ENCODE results near the gene TMEM213.
"Not testable (repeated sequence)": the region's sequence is repeated elsewhere in the genome, so short reads cannot be mapped to it uniquely, and the experiment has no call there.

Gene TMEM213, protein sequence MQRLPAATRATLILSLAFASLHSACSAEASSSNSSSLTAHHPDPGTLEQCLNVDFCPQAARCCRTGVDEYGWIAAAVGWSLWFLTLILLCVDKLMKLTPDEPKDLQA

DNA sequence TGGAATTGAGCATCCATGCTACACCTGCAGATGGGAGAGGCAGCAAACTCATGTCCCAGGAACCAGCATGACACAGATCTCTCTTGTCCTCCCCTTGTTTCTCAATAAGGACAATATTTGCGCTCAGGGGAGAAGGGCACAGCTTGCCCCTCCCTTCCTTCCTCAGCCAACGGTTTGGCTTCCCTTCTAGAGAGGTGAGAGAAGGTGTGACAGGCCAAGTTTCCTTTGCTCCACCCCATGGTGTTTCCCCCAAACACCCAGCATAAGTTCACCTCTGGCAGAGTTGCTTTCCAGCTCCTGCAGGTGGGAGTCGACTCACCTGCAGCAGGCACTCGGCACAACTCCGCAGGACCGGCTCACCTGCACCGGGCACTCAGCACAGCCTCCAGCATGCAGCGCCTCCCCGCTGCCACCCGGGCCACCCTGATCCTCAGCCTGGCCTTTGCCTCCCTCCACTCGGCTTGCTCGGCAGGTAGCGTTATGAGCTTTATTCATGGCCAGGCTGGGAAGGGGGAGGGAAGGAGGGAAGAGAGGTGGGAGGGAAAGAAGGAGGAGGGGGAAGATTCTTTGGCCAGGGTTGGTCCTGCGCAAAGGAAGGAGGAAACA is at the start of gene TMEM213, which contains the start of gene ATP6V0A4:
Gene TMEM213, plus strand, starts transcription at position 280 of the 606 bp plus-strand sequence. Its CDS starts 111 bp downstream, at position 391.
Gene ATP6V0A4, minus strand, starts transcription at position 482 of the 606 bp plus-strand sequence. CDS start 26,949 bp downstream, outside the sequence.
- DNase-seq = no peak

DNA sequence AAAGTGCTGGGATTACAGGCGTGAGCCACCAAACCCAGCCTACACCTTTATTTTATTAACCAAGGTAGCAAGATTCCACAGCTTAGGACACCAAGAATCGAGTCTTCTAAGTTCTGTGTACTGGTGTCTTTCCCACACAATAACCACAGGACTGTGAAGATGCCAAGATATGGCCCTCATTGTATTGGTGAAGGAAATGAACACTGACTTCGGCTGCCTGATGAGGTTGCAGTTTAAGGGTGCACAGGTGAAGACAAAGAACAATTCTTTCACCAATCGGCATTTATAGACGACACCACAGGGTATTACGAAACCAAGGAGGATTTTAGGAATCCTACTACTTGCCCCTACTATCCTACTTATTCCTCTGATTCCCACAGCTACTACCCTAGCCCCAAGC is 49.1 kb upstream of the TMEM213 start:
- DNase-seq = no peak

DNA sequence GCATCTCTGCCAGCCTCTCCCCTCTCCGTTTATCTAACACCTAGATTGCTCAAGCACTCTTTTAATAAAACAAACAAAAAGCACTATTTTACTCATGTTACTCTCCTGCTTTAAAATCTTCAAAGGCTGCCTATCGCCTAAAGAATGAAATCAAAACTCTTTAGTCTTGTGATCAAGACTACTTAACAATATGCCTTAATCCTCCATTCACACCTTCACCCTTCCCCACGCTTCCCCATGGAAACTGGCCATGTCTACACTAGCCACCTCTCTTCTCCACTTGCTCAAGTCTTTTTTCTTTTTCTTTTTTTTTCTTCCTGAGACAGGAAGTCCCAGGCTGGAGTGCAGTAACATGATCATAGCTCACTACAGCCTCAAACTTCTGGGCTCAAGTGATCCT is 47.8 kb upstream of the TMEM213 start:
- no peak for DNase-seq

DNA sequence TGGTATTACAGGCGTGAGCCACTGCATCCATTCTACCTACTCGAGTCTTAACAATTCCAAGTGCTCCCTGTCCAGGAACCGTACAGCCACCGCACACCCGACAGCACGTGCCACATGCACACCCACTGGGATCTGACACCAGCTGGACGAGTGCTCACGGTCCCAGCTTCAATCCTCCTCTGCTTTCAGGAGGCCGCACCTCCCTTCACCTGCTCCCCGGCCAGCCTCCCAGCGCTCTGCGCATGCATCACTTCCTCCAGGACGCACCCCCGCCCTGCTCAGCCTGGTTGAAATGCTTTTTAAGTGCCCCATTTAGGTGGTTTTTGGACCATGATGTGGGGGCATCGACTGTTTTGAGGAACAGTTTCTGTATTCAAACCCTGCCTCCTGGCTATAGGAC is 47.3 kb upstream of the TMEM213 start:
- no peak for DNase-seq

DNA sequence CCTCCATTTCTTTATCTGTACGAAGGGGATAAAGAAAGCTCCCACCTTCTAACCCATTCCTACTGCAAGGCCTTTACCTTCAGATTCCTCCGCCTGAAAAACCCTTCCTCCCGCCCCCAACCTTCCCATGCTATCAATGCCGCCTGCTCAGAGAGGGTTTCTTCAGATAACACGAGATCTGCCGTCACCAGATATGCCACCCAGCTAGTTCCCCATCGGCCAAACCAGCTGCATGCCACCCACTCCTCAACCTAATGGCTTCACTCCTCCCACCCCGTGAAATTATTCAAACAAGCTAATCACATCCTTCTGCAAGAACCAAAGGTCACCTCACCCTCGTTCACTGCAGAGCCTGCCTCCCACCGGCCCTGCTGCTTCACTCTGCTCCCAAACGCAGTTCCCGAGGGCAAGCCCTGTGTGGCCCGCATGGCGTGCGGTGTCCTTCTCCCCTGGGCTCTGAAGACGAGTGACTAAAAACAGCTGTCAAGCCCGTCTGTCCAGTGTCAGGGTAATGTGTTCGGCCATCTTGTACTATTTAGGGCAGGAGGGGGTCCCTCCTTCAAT is 46.8 kb upstream of the TMEM213 start:
- DNase-seq = no peak

DNA sequence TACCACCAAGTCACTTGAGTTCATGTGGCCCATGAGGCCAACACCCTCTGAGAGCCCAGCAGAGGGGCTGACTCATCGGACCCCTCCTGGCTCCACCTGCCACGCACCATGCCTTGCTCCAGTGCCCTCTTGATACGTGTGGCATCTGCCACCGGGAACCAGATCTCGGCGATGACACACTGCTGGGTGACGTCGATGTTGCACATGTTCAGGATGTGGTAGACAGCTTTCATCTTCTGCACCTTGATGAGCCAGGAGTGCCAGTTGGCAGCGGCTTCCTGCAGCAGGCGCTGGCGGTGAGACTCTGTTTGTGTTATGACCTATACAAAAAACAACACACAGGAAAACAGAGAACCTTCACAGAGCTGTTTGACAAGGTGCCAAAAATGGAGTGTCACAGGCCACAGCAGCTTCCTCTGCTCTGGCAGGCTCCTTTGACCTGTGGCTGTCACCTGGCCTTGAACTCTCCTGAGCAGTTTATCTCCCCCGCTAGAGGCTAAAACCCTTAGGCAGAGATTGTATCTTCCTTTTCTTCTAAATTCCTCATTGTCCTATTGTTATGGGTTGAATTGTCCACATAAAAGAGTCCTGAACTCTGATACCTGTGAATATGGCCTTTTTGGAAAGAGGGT is 45.2 kb upstream of the TMEM213 start:
- peak; percentile 79 for DNase-seq

DNA sequence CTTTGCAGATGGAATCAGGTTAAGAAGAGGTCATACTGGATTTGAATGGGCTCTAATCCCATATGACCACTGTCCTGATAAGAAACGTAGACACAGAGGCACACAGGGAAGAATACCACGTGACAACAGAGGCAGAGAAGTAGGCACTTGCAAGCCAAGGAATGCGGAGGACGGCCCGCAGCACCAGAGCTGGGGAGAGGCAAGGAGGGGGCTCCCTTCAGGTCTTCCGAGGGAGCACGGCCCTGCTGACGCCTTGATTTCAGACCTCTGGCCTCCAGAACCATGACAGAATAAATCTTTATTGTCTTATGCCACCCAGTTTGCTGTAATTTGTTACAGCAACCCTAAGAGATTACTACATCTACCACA is 44.7 kb upstream of the TMEM213 start:
- DNase-seq = no peak

DNA sequence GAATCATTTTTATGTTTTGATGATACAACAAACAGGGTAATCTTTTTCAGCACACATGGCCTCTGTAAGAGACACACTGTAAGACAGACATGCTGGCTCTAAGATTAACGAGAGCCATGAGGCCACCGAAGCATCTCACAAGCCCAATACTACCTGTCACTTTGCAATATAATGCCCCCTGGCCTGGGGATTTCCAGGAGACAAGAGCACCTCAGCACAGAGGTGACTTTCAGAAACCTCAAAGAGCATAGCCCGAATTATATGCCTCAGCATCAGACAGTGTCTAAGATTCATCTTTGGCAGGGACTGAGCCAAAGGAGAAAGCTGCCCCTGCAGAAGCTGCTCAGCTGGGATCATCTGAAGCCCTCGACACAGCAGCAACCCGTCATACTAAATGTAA is 44.2 kb upstream of the TMEM213 start:
- DNase-seq = no peak

DNA sequence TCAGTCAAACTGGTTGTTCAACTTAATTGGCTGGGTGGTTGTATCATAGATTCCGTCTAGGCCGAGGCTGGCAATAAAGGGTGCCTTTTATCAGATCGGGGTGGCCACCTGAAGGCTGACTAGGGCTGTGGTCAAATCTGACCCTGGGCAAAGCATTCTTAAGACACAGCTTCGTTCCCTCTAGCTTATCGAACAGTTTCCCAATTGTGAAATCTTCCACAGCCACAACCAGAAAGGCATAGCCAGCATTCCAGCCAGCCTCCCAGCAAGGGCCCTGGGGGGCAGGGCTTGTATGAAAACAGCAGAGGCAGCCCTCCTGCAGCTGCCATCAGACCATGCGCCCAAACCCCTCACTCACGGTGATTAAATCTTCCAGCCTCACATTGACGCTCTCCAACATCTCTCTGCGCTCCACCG is 42.5 kb upstream of the TMEM213 start:
- DNase-seq = no peak

DNA sequence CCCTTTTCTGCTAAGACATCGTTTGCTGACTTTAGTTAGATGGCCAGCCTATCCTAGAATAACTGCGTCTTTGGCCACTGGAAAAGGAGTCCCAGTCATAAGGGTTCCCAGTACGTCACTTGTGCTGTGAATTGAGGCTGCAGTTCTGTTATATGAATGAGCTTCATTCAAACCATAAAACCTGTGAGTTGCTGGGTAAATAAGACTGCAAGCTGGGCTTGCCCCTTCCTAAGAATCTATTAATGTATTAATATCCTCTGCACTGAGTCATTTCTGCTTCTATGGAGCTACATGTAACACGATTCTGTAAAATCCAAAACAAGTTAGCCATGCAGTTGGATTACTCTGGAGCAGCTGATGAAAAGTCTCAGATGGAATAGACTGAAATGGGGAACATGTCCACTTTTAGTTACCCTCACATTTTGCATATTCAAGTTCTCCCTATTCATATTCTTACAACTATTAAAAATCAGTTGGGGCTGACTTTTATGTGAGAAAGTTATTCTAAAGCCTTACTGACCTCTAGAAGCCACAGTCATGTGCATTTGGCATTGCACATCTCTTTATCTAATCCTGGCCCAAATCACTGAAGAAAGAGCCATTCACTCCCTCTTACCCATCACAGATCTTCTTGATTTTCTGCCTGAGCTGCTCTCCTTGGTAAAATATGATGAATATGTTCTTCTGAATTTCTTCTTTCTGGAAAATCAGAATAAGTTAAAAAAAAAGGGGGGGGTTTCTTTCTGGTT is 41.8 kb upstream of the TMEM213 start:
- DNase-seq = no peak

DNA sequence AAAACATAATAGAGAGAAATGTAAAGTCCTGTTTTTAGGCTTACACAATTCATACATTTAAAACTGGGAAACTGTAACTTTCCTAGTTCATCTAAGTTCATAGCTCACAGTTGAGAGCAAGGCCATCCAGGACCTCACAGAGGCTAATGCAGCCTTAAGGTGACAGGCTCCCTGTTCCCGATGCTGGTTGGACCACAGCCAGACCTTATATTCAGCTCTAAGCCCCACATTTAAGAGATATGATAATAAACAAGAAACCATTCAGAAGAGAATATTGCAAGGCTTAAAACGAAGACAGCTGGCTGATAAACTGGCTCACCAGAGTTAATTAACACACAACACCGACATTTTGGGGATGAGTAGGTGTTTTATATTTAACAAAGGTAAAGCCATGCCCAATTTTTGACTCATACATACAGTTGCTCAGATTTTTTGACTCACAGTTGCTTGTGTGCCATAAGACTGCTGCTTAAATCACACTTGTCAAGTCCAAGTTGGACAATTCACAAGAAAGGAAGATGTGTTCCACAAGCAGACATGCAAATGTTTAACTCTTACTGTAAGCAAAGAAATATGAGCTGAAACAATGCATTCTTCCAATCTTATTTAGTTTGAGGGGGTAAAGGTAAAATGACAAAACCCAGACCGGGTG is 41.1 kb upstream of the TMEM213 start:
- no peak for DNase-seq

DNA sequence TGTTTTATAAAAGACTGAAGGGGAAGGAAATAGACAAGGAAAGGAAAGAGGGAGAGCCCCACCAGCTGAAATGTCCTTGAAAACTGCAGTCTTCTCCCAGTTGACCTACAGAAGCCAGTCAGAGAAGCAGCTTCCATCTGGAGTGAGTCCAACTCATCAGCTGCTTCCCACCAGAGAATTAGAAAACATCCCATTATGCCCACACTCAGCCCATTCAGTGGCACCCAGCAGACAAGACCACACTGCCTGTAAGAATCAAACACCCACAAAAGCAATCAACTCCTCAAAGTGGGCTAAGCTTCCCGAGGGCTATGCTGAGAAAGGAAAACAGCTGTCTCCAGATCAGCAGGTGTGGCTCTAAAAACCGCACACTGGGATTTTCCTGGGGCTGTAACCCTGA is 29.6 kb upstream of the TMEM213 start:
- no peak for DNase-seq

DNA sequence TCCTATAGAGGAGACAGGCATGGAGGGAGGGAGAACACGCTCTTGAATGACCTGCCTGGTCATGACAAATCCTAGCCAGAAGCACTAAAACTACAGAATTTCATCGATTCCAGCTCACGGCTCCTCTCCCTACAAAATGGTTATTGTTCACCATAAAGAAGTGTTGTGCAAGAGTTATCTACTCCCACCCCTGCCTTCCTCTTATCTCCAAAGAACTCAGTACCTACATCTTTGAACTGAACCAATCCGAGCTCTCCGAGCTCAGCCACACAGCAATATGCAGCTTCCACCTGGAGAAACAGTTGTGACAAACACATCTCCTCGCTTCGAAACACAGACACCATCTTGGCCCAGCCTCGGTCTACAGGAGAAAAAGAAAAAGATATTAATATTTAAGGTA is 26.9 kb upstream of the TMEM213 start:
- no peak for DNase-seq

DNA sequence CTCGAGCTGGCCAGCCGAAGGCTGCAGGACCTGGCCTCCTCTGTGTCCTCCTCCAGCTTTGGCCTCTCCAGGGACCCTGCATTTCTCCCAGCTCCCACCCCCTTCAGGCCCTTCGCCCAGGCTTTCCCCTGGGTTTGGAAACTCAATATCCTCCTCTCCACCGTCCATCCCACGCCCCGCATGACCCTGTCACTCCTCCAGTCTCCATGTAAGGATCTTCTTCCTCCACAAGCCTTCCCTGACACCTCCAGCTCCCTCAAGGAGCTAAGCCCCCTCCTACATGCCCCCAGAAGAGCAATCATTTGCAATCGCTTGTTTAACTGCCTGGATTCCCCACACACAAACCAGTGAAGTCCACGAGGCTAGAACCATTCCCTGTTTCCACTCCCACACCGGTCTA is 24.6 kb upstream of the TMEM213 start:
- no peak for DNase-seq

DNA sequence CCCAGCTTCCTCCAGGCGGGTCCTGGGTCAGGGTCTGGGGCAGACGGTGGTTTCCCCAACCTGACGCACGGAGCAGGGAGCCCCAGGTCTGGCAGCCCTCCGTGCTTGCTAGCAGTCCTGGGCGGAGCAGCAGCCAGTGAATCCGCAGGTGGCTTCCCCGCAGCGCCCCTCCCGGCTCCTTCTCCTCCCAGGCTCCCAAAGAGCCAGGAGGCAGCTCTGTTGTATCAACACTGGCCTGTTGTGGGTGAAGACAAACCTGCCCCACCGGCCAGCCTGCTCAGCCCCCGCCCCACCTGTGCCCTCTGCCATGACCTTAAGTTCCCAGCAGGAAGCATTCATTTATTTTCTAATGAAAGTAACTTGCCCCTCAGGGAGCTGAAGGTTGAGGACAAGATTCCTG is 24.0 kb upstream of the TMEM213 start:
- DNase-seq = no peak

DNA sequence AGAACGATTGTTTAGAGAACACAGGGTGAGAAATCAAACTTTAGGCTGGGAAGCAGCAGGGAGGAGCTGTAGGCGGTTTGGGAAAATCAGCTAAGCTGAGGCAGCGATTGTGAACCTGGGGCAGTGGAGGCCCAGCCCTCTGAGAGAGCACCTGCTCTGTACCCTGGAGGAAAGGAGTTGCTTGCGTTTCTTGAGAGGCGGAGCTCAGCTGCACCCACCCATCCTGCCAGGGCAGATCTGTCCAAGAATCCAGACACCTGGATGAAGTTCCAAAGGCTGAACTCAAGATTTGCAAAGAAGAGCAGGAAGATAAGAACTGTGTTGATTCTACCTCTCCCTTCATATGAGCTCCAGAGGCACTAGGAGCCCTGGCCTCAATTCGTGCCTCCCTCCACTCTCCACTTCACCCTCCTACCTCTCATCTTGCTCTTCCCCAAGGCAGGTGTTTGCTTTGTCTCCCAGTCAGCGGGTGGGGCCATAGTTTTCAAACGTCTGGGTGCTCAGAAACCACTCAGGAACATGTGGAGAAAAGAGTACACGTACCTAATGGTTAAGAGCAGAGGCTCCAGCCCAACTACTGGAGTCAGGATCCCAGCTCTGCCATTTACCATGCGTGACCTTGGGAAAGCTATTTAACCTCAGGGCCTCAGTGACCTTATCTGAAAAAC is 21.5 kb upstream of the TMEM213 start:
- DNase-seq = no peak

DNA sequence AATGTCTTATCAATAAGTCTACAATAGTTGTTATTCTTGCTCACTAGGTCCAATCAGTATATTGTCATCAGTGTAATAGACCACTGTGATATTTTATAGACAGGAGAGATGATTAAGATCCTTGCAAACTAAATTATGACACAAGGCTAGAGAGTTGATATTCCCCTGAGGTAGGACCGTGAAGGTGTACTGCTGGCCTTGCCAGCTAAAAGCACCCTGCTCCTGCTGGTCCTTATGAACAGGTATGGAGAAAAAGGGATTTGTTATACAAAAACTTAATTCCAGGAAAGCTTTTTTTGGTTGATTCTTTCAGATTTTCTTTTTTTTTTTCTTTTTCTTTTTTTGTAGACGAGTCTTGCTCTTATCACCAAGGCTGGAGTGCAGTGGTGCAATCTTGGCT is 16.8 kb upstream of the TMEM213 start:
- DNase-seq = no peak

DNA sequence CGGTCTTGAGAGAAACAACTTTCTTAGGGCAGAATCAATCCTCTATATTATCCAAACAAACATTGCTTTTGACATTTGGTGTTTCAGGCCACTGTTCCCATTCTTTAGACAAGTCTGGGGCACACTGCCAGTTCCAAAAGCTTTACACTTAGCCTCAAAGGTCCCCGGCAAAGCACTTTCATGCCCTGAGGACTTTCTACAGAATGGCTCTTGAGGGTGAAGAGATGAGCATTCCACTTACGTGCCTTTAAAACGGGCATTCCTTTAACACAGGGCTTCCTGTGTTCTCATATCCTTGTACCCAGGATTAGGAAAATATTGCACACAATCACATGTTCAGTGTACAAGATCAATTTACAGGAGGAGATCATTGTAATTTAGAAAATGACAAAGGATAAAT is 13.1 kb upstream of the TMEM213 start:
- DNase-seq = no peak

DNA sequence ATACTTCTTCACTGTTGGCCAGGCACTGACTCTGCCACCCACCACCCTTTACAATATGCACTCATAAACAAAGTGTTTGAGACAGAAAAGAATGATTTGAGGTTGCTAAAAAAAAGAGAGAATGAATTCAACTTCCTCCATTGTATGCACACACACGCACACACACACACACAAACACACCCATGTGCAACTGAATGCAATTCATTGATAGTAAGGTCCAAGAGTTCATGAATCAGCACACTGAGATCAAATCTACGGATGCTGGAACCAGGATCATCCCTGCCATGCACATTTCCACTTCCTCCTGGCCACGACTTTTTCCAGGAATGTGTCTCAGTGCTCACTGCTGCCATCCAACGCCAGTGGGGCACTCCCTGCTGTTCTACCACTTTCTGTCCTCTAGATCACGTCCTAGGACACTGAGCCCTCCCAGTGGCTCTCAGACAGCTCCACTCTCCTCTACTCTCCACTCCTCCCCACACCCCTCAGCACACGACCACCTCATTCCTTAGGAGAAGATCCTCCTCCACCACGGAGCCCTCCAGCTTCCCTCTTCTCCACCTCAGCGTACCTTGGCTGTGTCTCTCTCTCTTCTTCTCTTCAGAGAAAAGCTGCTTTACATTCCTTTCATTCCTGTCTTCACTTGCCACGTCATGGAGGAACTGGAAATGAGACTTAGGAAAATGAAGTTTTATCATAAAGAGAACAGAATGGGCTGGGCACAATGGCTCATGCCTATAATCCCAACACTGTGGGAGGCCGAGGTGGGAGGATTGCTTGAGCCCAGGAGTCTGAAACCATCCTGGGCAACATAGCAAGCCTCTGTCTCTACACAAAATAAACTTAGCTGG is 12.0 kb upstream of the TMEM213 start:
- no peak for DNase-seq

DNA sequence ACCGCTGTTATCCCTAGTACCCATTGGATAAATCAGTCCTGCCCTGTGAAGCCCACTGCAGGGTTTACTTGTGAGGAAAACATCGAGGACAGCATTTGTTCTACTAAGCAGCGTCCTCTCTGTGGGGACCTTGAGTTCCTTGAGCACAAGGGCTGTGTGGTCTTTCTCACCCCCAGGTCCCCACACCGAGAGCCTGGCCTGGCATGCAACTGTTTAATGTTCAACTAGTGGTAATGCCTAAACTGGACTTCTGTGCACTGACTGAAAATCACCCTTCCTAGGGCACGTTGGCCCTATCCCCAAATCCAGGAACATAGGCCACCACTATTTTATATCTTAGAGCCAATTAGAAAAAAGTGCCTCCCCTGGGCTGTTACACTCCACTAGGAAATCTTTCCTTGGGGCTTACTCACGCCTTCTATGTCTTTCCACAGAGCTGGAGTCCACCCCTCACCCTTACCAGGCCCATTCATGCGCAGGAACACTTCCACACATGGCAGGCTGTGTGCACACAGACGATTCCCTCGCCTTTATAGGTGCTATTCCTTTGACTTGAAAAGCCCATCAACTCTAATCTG is 1.7 kb upstream of the TMEM213 start:
- no peak for DNase-seq

DNA sequence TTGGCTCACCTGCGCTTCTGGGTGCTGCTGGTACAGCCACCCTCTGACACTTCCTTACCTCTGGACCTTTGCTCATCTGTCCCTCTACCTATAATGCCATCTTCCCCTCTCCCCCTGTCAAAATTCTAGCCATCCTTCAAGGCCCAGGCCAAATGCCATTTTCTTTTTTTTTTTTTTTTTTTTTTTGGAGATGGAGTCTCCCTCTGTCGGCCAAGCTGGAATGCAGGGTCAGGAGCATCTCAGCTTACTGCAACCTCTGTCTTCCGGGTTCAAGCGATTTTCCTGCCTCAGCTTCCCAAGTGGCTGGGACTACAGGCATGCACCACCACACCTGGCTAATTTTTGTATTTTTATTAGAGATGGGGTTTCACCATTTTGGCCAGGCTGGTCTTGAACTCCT is 748 bp upstream of the TMEM213 start:
- not testable (repeated sequence) for DNase-seq
